HG02852 (cell line): Measurements from ENCODE around the gene PLOD1.
"Not testable (repeated sequence)": the region's sequence is repeated elsewhere in the genome, so short reads cannot be mapped to it uniquely, and the experiment has no call there.

Experiments used
- ATAC-seq: cut with Tn5 transposase; IDR thresholded peaks from one replicate; pipeline ENCODE4 v1.9.1; 2021; ENCODE audit warnings: mild to moderate bottlenecking, moderate library complexity; ENCODE audit not compliant: unreplicated experiment

The PLOD1 gene

GRCh38 chr1:12003762-12004161 lies 69.2 kb downstream of the PLOD1 start:
- ATAC-seq, result no peak

DNA sequence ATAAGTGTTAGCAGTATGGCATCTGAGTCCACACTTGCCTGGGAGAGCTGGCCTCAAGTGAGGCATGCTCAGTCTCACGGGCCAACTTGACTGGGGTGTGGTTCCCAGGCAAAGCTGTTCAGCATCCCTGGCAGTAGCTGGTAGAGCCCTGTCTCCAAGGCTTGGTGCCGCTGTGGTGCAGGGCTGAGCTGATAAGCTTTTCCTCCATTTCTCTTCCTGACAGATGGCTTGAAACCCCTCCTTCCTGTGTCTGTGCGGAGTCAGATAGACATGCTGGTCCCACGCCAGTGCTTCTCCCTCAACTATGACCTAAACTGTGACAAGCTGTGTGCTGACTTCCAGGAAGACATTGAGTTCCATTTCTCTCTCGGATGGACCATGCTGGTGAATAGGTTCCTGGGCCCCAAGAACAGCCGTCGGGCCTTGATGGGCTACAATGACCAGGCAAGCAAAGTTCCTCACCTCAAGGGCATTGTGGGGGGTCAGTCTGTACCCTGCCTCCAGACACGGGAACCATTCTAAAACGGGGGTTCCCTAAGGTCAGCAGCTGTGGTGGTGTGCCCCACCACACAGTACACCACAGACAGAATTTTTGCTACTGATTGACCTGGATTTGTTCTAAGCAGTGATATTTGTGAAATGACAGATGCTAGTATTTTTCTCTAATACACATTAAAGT lies 71.1 kb downstream of the PLOD1 start:
- ATAC-seq, result no peak

GRCh38 chr1:12006167-12006921 lies 71.8 kb downstream of the PLOD1 start:
- no peak for ATAC-seq

GRCh38 chr1:12007204-12007603 lies 72.7 kb downstream of the PLOD1 start:
- ATAC-seq, result no peak

GRCh38 chr1:12008355-12008754 lies 73.8 kb downstream of the PLOD1 start:
- not testable (repeated sequence) for ATAC-seq

GRCh38 chr1:12009318-12009947 lies 74.9 kb downstream of the PLOD1 start:
- ATAC-seq, result no peak

DNA sequence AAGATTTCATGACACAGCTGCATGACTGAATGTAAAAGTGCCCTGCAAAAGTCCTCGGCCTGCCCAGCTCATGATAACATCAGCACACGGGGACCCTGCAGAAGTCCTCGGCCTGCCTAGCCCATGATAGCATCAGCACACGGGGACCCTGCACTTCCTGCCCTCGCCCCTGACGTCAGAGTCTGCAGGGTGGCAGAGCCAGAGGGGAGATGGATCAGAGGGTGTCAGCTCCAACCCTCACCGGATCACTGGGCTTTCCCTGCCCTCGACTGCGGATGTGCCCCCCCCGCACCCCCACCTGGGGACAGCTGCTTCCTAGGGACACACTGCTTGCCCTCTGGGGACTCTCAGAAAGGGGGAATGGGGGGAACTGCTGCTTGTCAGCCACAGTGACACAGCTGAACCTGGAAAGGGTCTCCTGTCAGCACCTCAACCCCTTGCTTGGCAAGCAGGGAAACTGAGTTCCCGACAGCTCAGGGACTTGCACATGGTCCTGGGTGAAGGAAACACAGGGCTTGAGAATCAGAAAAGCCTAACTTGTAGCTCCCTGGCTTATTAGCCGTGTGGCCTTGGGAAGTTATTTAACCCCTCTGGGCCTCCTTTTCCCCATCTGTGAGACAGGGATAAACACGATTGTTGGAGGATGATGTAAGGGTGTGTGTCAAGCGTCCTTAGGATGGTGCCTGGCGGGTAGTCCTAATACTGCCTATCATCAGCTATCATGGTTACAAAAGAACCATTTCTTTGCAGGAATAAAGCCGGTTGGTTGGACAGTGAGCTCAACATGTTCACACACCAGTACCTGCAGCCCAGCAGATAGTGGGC lies 76.4 kb downstream of the PLOD1 start:
- no peak for ATAC-seq

GRCh38 chr1:12011998-12012397 lies 77.5 kb downstream of the PLOD1 start:
- ATAC-seq, result no peak

- ATAC-seq, result no peak
Measured at GRCh38 chr1:12012560-12013316, 78.2 kb downstream of the PLOD1 start.

DNA sequence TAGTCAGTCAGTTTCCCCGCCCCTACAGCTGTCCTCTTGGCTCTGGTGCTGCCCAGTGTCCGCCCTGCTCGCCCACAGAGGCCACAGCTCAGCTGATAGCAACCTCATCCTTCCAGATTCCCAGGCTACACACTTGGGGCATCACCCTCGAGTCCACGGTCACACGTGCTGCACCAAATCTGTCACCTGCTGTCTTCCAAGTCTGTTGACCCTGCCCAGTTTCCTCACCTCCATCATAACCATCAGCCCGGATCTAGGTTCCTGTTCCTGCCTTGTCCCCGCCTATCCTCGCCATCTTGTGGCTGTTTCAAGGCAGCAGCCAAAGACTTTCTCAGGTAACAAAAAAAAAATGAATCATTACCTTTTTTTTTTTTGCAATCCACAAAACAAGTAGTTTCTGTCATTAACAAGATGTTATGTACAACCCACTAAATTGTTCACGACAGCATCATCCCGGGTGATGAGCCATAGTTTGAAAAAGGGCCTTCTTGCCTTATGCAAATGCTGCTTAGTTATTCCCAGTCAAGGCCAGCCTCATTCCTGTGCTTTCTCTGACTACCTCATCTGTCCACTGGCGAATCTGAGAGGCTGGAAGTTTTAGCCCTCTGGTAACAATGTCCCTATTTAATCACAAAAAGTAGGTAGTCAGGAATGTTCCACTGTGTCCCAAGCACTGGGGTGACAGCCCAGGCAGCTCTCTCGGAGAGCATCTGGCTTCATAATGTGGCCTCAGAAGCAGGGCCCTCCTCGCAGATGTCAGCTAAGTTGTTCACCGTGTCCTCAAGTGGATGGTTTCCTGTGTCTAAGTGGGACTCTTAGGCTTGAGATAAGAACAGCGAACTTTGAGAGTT lies 79.8 kb downstream of the PLOD1 start:
- no peak for ATAC-seq

- no peak for ATAC-seq
Measured at GRCh38 chr1:12015001-12015491, 80.5 kb downstream of the PLOD1 start.

DNA sequence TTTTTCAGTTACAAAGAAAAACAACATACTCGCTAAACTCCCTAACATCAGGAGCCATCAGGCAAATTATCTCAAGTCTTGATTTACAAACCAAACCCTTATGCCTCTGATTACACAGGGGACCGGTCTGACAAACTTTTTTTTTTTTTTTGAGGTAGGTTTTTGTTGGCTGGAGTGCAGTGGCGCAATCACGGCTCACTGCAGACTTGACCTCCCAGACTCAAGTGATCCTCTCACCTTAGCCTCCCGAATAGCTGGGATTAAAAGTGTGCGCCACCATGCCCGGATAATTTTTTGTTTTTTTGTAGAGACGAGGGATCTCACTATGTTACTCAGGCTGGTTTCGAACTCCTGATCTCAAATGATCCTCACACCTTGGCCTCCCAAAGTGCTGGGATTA lies 81.0 kb downstream of the PLOD1 start:
- no peak for ATAC-seq

DNA sequence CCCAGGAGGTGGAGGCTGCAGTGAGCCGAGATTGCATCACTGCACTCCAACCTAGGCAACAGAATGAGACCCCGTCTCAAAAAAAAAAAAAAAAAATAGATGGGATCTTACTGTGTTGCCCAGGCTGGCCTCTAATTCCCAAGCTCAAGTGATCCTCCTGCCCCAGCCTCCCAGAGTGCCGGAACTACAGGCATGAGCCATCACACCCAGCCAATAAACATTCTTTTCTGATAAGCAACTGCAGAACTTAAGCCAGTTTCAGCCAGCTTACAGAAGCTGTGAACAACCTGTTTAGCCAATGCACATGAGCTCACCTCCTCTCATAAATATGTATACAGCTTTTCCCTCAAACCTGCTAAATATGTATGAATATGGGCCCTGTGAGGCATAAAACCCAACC lies 81.7 kb downstream of the PLOD1 start:
- ATAC-seq, result no peak

- ATAC-seq, result no peak
Measured at GRCh38 chr1:12019858-12020509, 85.5 kb downstream of the PLOD1 start.

DNA sequence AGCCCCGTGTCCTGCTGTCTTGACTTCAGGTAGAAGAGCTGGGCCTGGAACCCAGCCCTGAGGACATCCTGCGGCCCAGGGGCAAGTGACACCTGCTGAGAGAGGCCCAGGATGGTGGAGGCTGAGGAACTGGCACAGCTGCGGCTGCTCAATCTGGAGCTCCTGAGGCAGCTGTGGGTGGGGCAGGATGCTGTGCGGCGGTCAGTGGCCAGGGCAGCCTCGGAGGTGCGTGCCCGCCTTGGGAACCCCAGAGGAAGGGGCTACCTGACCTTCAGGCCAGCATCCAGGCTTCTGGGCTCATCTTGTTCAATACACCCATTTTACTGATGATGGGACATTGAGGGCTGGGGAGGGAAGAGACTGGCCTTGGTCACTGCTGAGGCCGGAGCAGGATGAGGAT lies 87.1 kb downstream of the PLOD1 start:
- no peak for ATAC-seq

DNA sequence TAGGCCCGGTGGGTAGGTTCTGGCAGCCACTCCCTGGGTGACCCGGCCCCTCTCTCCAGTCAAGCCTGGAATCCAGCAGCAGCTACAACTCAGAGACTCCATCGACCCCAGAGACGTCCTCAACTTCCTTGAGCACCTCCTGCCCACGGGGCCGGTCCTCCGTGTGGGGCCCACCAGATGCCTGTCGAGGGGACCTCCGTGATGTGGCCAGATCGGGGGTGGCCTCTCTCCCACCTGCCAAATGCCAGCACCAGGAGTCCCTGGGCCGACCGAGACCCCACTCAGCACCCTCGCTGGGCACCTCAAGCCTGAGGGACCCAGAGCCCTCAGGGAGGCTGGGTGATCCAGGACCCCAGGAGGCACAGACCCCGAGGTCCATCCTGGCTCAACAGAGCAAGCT lies 87.5 kb downstream of the PLOD1 start:
- ATAC-seq, result no peak
